Cortex of kidney (tissue), 1 donor: ENCODE results near the gene VAT1L.

Experiments used
- DNase-seq: peaks from one replicate; lab custom pipeline; 2025; lab: John Stamatoyannopoulos, UW

Gene VAT1L

GRCh38 chr16:77869997-77870813 is 81.8 kb downstream of the VAT1L start:
- DNase-seq, result no peak

GRCh38 chr16:77871932-77872331 is 83.6 kb downstream of the VAT1L start:
- DNase-seq, result no peak

GRCh38 chr16:77873066-77873465 is 84.7 kb downstream of the VAT1L start:
- no peak for DNase-seq

- DNase-seq, result no peak
Measured at GRCh38 chr16:77874347-77874746, 86.0 kb downstream of the VAT1L start.

- no peak for DNase-seq
Measured at GRCh38 chr16:77876776-77877175, 88.4 kb downstream of the VAT1L start.

- no peak for DNase-seq
Measured at GRCh38 chr16:77877712-77878347, 89.5 kb downstream of the VAT1L start.

GRCh38 chr16:77881355-77882030 is 93.1 kb downstream of the VAT1L start:
- DNase-seq, result no peak

- DNase-seq, result no peak
Measured at GRCh38 chr16:77882358-77882757, 94.0 kb downstream of the VAT1L start.

GRCh38 chr16:77885571-77886295 is 97.4 kb downstream of the VAT1L start:
- no peak for DNase-seq

GRCh38 chr16:77888871-77889270 is 100.5 kb downstream of the VAT1L start:
- DNase-seq, result no peak

GRCh38 chr16:77890075-77890474 is 101.7 kb downstream of the VAT1L start:
- DNase-seq, result no peak

- no peak for DNase-seq
Measured at GRCh38 chr16:77894162-77894561, 105.8 kb downstream of the VAT1L start.

- no peak for DNase-seq
Measured at GRCh38 chr16:77895962-77896361, 107.6 kb downstream of the VAT1L start.

- DNase-seq, result no peak
Measured at GRCh38 chr16:77896415-77897128, 108.2 kb downstream of the VAT1L start.

- DNase-seq, result no peak
Measured at GRCh38 chr16:77897129-77897437, 108.7 kb downstream of the VAT1L start.

GRCh38 chr16:77897831-77898605 is 109.7 kb downstream of the VAT1L start:
- DNase-seq, result no peak

- DNase-seq, result no peak
Measured at GRCh38 chr16:77898671-77899211, 110.4 kb downstream of the VAT1L start.

- DNase-seq, result no peak
Measured at GRCh38 chr16:77899416-77899815, 111.1 kb downstream of the VAT1L start.

GRCh38 chr16:77905374-77905920 is 117.1 kb downstream of the VAT1L start:
- no peak for DNase-seq

- DNase-seq, result no peak
Measured at GRCh38 chr16:77910021-77910420, 121.7 kb downstream of the VAT1L start.
